IPS DF 6.9 (cell line): ENCODE measurements around the gene MAD1L1.

ENCODE experiments used
- DNase-seq: peaks from one replicate; pipeline ENCODE4 v3.0.0-alpha.2; 2013; ENCODE audit warnings: low read depth, low spot score
- H3K27ac ChIP-seq: one replicate; pipeline ENCODE4 v1.5.1; 2013; ENCODE audit warnings: low read length, control low read depth
- H3K27me3 ChIP-seq: 2 replicates; pipeline ENCODE4 v1.6.1; 2013; ENCODE audit warnings: mild to moderate bottlenecking, low read length; ENCODE audit not compliant: control insufficient read depth, insufficient read depth
- H3K36me3 ChIP-seq: 2 replicates; pipeline ENCODE4 v1.6.1; 2013; ENCODE audit warnings: low read length; ENCODE audit not compliant: control insufficient read depth, insufficient read depth
- H3K4me1 ChIP-seq: 2 replicates; pipeline ENCODE4 v1.6.1; 2013; ENCODE audit warnings: low read length; ENCODE audit not compliant: control insufficient read depth, insufficient read depth
- H3K4me3 ChIP-seq: 2 replicates; pipeline ENCODE4 v1.5.1; 2013; ENCODE audit warnings: mild to moderate bottlenecking, low read length
- H3K9me3 ChIP-seq: 2 replicates; pipeline ENCODE4 v1.6.1; 2013; ENCODE audit warnings: low read length, inconsistent platforms; ENCODE audit not compliant: control insufficient read depth, insufficient read depth
- WGBS: extraction: QIAGEN DNeasy Blood & Tissue Kit; methylation state at CpG from one replicate; pipeline ENCODE4 v1.1.7; 2013; ENCODE audit warnings: mixed read lengths, missing lambda C conversion rate; ENCODE audit not compliant: insufficient read length, insufficient coverage; 5-methylcytosine and 5-hydroxymethylcytosine counted together

MAD1L1 gene

DNA sequence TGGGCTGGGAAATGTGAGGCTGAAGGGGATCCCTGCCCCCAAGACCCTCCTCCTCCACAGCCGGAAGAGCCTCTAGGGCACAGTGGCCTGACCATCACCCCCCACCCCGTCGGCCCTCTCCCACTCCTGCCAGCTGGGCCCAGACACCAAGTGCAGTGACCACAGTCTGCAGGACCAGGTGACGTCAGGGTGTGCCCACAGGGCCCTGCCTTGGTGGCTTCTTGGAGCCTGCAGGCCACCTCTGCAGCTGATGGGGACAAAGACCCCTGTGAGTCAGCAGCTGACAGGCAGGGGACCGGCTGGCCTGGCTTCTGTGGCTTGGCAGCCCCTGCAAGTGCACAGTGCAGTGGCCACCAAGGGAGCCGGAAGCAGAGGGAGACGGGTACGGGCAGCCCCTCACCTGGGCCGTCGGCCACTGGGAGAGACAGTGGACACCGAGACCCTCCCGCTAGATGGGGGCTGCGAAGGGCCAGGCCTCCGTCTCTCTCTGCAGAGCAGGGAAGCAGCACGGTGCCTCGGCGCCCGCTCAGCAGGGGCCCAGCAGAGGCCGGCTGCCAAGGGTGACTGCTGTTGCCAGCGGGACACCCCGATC is 288.0 kb downstream of the MAD1L1 start:
- H3K36me3 ChIP-seq: peaks cover 2% of the 10 kb centered on the region; the same call in 1 of the 2 replicates
- peaks cover 8% of the 10 kb centered on the region for H3K4me1 ChIP-seq
- H3K9me3 ChIP-seq: no peaks in the 10 kb centered on the region
- H3K27ac ChIP-seq: no peak overlapping the region
- H3K4me3 ChIP-seq: no peak overlapping the region
- no peaks in the 10 kb centered on the region for H3K27me3 ChIP-seq
- WGBS: no CpG with 5 or more reads among the region's 21 CpGs
- no peak for DNase-seq

DNA sequence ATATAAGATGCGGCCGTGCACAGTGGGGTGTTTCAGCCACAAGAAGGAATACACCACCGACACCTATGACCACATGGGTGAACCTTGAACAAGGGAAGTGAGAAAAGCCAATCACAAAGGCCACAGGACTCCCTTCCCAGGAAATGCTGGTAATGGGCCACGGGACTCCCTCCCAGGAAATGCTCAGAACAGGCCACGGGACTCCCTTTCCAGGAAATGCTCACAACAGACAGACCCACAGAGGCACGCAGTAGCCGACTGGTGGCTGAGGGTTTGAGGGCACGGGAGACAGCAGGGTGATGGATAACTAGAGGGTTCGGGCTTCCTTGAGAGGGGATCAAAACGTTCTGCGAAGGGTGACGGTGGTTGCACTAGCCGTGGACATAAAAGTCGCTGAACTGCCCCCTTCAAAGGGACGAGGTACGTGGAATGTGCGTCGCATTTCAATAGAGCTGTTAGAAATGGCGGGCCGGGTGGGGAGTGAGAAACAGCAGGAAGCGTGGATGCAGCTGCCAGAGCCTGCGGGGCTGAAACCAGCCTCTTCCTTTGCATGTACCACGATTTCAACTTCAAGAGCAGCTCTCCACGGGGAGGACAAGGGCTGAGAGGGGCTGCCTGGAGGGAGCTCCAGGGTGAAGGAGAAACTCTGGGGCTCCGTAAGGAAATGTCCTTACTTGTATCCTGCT is 288.7 kb downstream of the MAD1L1 start:
- Histone ChIP-seq H3K9me3 (no peaks in the 10 kb centered on the region), H3K4me3 (no peak overlapping the region), H3K27ac (no peak overlapping the region), H3K36me3 (peaks cover 2% of the 10 kb centered on the region; the same call in 1 of the 2 replicates), H3K27me3 (no peaks in the 10 kb centered on the region), H3K4me1 (peaks cover 8% of the 10 kb centered on the region)
- DNase-seq: no peak
- no CpG with 5 or more reads among the region's 25 CpGs for WGBS

DNA sequence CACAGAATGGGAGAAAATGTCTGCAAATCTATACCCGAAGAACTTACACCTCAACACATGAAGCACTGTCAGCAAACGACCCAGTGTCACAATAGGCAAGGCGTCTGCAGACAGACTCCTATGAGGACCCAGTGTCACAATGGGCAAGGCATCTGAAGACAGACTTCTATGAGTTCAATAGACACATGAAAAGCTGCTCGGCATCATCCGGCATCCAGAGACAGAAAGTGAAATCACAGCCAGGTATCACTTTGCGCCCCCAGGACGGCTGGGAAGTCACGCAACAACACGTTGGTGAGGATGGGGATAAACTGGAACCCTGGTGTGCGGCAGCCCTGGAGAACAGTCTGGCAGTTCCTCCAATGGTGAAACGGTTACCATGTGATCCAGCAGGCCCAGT is 289.4 kb downstream of the MAD1L1 start:
- peaks cover 2% of the 10 kb centered on the region; the same call in 1 of the 2 replicates for H3K36me3 ChIP-seq
- no peak for DNase-seq
- WGBS: no CpG with 5 or more reads among the region's 11 CpGs
- H3K27ac ChIP-seq: no peak overlapping the region
- no peak overlapping the region for H3K4me3 ChIP-seq
- no peaks in the 10 kb centered on the region for H3K9me3 ChIP-seq
- peaks cover 8% of the 10 kb centered on the region for H3K4me1 ChIP-seq
- H3K27me3 ChIP-seq: no peaks in the 10 kb centered on the region

DNA sequence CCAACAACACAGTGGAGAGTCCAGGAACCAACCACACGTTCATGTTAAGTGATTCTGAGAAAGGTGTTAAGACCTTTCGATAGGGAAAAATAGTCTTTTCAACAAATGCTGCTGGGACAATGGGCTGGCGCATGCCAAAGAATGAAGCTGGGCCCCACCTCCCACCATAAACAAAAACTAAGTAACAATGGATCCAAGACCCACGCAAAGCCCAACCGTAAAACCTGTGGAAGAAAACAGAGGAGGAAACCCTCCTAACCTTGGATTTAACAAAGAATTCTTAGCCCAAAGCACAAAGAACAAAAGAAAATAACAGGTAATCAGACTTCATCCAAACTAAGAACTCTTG is 289.8 kb downstream of the MAD1L1 start:
- no peaks in the 10 kb centered on the region for H3K9me3 ChIP-seq
- no peak for DNase-seq
- H3K4me1 ChIP-seq: peaks cover 8% of the 10 kb centered on the region
- H3K36me3 ChIP-seq: peaks cover 2% of the 10 kb centered on the region; the same call in 1 of the 2 replicates
- H3K27me3 ChIP-seq: no peaks in the 10 kb centered on the region
- no peak overlapping the region for H3K4me3 ChIP-seq
- no peak overlapping the region for H3K27ac ChIP-seq
- WGBS: no CpG with 5 or more reads among the region's 5 CpGs

DNA sequence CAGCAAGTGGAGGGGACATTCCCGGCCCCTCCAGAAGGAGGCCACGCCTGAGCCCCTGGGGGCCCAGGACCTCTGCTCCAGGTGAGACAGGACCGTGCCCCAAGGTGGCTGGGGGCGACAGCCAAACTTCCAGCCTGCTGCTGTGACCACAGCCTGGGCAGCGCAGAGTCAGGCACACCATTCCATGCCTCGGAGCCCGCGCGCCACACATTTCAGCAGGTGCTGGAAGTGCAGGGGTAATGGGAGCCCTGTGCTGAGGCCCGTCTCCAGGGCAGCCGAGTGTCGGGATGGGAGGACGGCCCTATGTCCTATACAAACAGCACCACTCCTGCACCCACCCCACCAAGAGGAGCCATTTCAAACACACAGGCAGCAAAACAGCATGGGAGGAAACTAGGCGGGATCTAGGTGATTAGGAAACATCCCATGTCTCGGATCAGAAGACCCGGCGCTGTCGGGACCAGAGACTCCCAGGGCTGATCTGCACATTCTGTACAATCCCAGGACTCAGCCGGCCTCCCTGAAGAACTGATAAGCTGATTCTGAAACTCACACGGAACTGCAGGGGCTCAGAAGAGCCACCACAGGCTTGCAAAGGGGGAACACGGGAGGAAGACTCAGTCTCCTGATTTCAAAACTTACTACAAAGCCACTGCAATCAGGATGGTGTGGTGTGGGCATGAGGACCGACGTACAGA is 290.4 kb downstream of the MAD1L1 start:
- H3K27ac ChIP-seq: no peak overlapping the region
- H3K27me3 ChIP-seq: no peaks in the 10 kb centered on the region
- no CpG with 5 or more reads among the region's 23 CpGs for WGBS
- H3K9me3 ChIP-seq: no peaks in the 10 kb centered on the region
- no peak for DNase-seq
- H3K36me3 ChIP-seq: peaks cover 2% of the 10 kb centered on the region; the same call in 1 of the 2 replicates
- H3K4me1 ChIP-seq: peaks cover 8% of the 10 kb centered on the region
- H3K4me3 ChIP-seq: no peak overlapping the region

DNA sequence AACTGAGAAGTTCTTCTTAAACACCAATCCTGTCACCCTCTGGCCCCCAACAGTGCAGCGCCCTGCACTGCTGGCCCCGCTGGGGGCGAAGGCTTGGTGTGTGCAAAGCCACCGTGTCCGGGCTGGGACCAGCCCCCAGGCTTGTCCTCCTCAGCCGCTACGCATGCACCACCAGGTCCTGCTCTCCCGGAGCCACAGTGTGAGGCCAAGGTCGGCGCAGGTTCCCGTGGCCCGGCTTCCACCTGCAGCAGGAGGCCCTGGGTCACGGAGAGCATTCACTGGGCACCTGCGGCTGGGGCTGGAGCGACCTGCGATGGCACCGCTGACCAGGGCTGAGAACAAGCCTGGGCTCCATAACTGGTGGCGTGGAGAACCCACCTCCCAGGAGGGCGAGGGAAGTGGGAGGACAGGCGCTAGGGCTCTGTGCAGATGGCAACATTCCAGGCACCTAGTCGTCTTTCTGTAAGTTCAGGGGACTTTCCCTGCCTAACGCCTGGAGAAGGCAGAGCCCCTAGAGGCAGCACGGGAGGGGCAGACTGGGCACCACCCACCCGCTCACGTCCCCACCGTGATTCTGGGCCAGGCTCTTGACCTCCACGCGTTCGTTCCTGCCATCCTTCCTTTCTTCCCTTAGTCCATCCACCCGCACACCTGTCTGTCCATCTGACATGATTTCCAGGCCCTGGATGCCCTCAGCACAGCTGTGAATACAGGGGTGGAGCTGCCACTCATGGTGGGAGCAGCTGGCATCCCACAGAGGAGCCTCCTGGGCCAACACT is 291.1 kb downstream of the MAD1L1 start:
- Histone ChIP-seq H3K4me3 (no peak overlapping the region), H3K27me3 (no peaks in the 10 kb centered on the region), H3K27ac (no peak overlapping the region), H3K36me3 (peaks cover 2% of the 10 kb centered on the region; the same call in 1 of the 2 replicates), H3K9me3 (no peaks in the 10 kb centered on the region), H3K4me1 (peaks cover 8% of the 10 kb centered on the region)
- no peak for DNase-seq
- WGBS: no CpG with 5 or more reads among the region's 30 CpGs

DNA sequence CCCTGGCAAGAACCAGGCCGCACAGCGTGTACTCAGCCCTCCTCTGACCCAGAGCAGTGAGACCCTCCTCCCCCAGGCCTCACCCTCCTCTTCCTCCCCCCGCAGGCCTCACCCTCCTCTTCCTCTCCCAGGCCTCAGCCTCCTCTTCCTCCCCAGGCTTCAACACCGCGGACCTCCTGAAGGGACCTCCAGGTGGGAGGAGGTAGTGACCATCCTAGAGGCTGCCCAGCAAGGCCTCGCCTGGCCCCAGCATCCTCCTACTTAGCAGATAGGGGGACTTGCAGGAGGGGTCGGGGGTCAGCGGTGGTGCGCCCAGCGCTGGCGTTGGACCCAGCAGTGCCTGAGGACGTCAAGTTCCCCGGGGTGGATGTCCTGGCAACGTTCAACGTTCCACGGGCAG is 291.9 kb downstream of the MAD1L1 start:
- no peak for DNase-seq
- H3K4me1 ChIP-seq: peaks cover 8% of the 10 kb centered on the region
- no peaks in the 10 kb centered on the region for H3K9me3 ChIP-seq
- no peaks in the 10 kb centered on the region for H3K27me3 ChIP-seq
- no CpG with 5 or more reads among the region's 16 CpGs for WGBS
- peaks cover 2% of the 10 kb centered on the region; the same call in 1 of the 2 replicates for H3K36me3 ChIP-seq
- no peak overlapping the region for H3K27ac ChIP-seq
- H3K4me3 ChIP-seq: no peak overlapping the region

DNA sequence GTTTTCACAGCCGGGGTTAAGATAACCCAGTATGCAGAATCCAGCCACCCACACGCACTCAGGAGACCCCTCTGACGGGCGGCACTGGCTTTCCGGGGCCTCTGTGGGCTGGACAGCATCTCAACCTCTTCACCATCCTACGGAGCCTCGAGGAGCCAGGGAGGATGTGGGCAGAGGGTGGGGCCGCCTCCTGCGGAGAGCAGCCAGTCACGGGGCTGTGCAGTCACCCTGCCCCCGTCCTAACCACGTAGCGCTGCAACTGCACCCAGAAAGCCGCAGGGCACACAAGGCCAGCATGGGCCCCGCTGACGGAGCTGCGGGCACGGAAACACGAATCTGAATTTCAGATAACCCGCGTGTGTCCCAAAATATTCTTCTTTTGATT is 292.4 kb downstream of the MAD1L1 start:
- Histone ChIP-seq H3K27me3 (no peaks in the 10 kb centered on the region), H3K27ac (no peak overlapping the region), H3K4me1 (peaks cover 8% of the 10 kb centered on the region), H3K36me3 (peaks cover 2% of the 10 kb centered on the region; the same call in 1 of the 2 replicates), H3K4me3 (no peak overlapping the region; the same call in 1 of the 2 replicates), H3K9me3 (no peaks in the 10 kb centered on the region)
- no CpG with 5 or more reads among the region's 21 CpGs for WGBS
- DNase-seq: no peak

DNA sequence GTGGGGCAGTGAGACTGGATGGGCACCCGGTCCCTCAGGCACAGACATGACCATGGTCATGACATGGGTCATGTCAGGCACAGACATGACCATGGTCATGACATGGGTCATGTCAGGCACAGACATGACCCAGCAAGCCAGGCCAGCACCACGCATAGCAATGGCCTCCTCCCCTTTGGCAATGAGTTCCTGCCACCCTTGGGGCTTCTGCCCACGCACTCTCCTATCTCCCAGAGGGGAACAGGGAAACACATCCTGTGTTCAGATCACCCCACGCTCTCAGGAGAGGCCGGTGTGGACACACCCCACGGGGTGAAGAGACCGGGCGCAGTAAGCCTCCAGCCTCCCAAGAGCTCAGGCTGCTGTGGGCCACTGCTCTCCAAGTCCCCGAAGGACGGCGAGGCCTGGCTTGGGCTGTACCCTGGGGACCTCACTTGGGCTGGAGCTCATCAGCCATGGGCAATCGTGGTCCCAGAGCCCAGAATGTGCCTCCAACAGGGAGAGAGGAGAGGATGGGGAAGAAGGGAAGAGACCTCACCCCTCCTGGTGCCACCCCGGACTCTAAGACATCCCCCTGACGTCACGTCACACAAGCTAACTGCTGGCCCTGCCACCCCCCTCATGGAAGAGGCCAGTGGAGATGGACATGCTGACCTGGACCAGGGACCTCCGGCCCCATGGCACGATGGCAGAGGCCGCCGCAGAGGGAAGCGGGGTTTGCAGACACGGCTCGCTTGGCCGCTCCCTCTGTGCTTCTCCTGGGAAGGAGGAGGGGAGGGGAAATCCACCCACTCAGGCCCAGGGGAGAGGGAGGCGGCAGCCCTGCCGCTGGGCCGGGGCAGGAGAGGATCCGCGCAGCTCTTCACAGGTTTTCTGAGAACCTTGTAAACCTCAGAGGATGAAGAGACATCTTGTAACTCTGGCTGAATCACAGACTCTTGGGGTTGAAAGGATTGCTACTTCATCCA is 293.0 kb downstream of the MAD1L1 start:
- WGBS: no CpG with 5 or more reads among the region's 28 CpGs
- DNase-seq: no peak
- no peaks in the 10 kb centered on the region for H3K9me3 ChIP-seq
- H3K4me1 ChIP-seq: peaks cover 8% of the 10 kb centered on the region
- H3K27me3 ChIP-seq: no peaks in the 10 kb centered on the region
- no peak overlapping the region for H3K27ac ChIP-seq
- H3K36me3 ChIP-seq: peaks cover 2% of the 10 kb centered on the region; the same call in 1 of the 2 replicates
- no peak overlapping the region for H3K4me3 ChIP-seq
